Measurements from ENCODE around the gene TMEM18. TPM values are rescaled to one million over a fixed set of nuclear protein-coding genes. Genes with fewer than 3 reads are reported as not detected.

Gene TMEM18
- total and polyA plus RNA-seq, 8 donors, result 11.9 to 20.3 (median 15.1) TPM

DNA sequence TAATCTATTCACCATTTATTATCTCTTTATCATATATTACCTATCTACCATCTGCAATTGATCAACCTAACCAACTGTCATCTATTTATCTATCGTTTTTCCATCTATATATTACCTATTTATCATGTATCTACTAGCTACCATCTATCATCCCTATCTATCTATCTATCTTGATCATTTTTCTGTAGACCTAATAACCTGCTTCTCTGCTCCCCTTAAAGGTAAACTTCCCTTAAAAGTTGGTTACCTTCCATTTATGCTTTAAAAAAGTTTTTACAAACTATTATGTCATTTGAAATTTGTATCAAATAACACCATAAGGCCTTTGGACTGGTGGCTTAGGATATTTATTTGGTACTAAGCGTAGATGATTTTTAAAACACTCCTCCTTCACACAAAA, 47.2 kb downstream of the TMEM18 start:
- Histone ChIP-seq H3K9me3 (no peaks in the 10 kb centered on the region), H3K27me3 (no peaks in the 10 kb centered on the region), H3K36me3 (no peaks in the 10 kb centered on the region), H3K4me3 (no peak overlapping the region), H3K27ac (no peak overlapping the region), H3K4me1 (no peaks in the 10 kb centered on the region)
- ATAC-seq, result no peak
- TF ChIP-seq CTCF (IDR thresholded peaks at IDR 0.05), result no peak
- intact Hi-C loops (cut with DNase I), result no loop called here
- FAIRE-seq, result no peak
- WGBS, 2 donors, result 22 to 55% methylated on average over 2 of the region's 2 CpGs
- DNase-seq, result no peak

GRCh38 chr2:628651-629050, 48.6 kb downstream of the TMEM18 start:
- Histone ChIP-seq H3K27ac (no peak overlapping the region), H3K4me1 (no peaks in the 10 kb centered on the region), H3K4me3 (no peak overlapping the region), H3K9me3 (no peaks in the 10 kb centered on the region), H3K36me3 (no peaks in the 10 kb centered on the region), H3K27me3 (no peaks in the 10 kb centered on the region)
- FAIRE-seq (no peak), DNase-seq (no peak), ATAC-seq (no peak)
- intact Hi-C loops (cut with DNase I), result no loop called here
- 61 to 74% methylated on average over 17 of the region's 17 CpGs for WGBS, 2 donors
- TF ChIP-seq CTCF (IDR thresholded peaks at IDR 0.05), result no peak

- H3K4me3 ChIP-seq, result no peak overlapping the region
- FAIRE-seq (no peak), DNase-seq (no peak), ATAC-seq (no peak)
- no peaks in the 10 kb centered on the region for H3K27me3 ChIP-seq
- no peaks in the 10 kb centered on the region for H3K4me1 ChIP-seq
- H3K36me3 ChIP-seq, result no peaks in the 10 kb centered on the region
- TF ChIP-seq CTCF (IDR thresholded peaks at IDR 0.05), result no peak
- 75 to 78% methylated on average over 13 of the region's 13 CpGs for WGBS, 2 donors
- no peaks in the 10 kb centered on the region for H3K9me3 ChIP-seq
- H3K27ac ChIP-seq, result no peak overlapping the region
- intact Hi-C loops (cut with DNase I), result no loop called here
Measured at GRCh38 chr2:627926-628560, 49.2 kb downstream of the TMEM18 start.

- TF ChIP-seq CTCF (IDR thresholded peaks at IDR 0.05), result no peak
- no peaks in the 10 kb centered on the region for H3K36me3 ChIP-seq
- DNase-seq, result no peak
- no peaks in the 10 kb centered on the region for H3K9me3 ChIP-seq
- no peak overlapping the region for H3K27ac ChIP-seq
- no peaks in the 10 kb centered on the region for H3K4me1 ChIP-seq
- no peaks in the 10 kb centered on the region for H3K27me3 ChIP-seq
- intact Hi-C loops (cut with DNase I), result no loop called here
- ATAC-seq, result no peak
- FAIRE-seq, result no peak
- 81 to 90% methylated on average over 9 of the region's 9 CpGs for WGBS, 2 donors
- no peak overlapping the region for H3K4me3 ChIP-seq
Measured at GRCh38 chr2:627340-627709, 49.9 kb downstream of the TMEM18 start.

GRCh38 chr2:626491-627339, 50.5 kb downstream of the TMEM18 start:
- no peaks in the 10 kb centered on the region for H3K9me3 ChIP-seq
- H3K27ac ChIP-seq, result no peak overlapping the region
- H3K27me3 ChIP-seq, result no peaks in the 10 kb centered on the region
- 75 to 85% methylated on average over 14 of the region's 14 CpGs for WGBS, 2 donors
- DNase-seq, result no peak
- no peak for TF ChIP-seq CTCF (IDR thresholded peaks at IDR 0.05)
- ATAC-seq, result no peak
- H3K4me1 ChIP-seq, result no peaks in the 10 kb centered on the region
- H3K36me3 ChIP-seq, result no peaks in the 10 kb centered on the region
- intact Hi-C loops (cut with DNase I), result no loop called here
- no peak overlapping the region for H3K4me3 ChIP-seq
- FAIRE-seq, result no peak
